HAP-1 (cell line): Measurements from ENCODE around the gene RORC.
"Not testable (repeated sequence)": the region's sequence is repeated elsewhere in the genome, so short reads cannot be mapped to it uniquely, and the experiment has no call there.

ENCODE experiments used
- DNase-seq, 2 experiments: peaks; one replicate each; pipeline ENCODE4 v3.0.0-alpha.2; 2016 to 2020; ENCODE audit warnings: low spot score in 2 of 2
- H3K27me3 ChIP-seq: fragments of 250-450 bp; sonication (Bioruptor Pico); 2 replicates; pipeline ENCODE4 v1.5.1; 2020; ENCODE audit warnings: low read depth, mild to moderate bottlenecking, moderate library complexity
- H3K36me3 ChIP-seq: fragments of 250-450 bp; sonication (Bioruptor Pico); replicated peaks from 2 replicates; pipeline ENCODE4 v1.5.1; 2020; ENCODE audit warnings: mild to moderate bottlenecking
- H3K4me1 ChIP-seq: fragments of 250-450 bp; sonication (Bioruptor Pico); 2 replicates; pipeline ENCODE4 v1.5.1; 2020; ENCODE audit warnings: mild to moderate bottlenecking
- H3K4me3 ChIP-seq: fragments of 250-450 bp; sonication (Bioruptor Pico); 2 replicates; pipeline ENCODE4 v1.5.1; 2020; ENCODE audit warnings: mild to moderate bottlenecking, moderate library complexity
- H3K9me3 ChIP-seq: fragments of 250-450 bp; sonication (Bioruptor Pico); 2 replicates; pipeline ENCODE4 v1.5.1; 2020; ENCODE audit warnings: mild to moderate bottlenecking, moderate library complexity
- in situ Hi-C: fragments of 300-500 bp; cut with MboI; formaldehyde crosslinking; loops from 3 replicates; pipeline ENCODE4 v1.14.3; 2020; ENCODE audit warnings: low sequenced_read_pairs, inconsistent platforms, mixed read lengths

The RORC gene

DNA sequence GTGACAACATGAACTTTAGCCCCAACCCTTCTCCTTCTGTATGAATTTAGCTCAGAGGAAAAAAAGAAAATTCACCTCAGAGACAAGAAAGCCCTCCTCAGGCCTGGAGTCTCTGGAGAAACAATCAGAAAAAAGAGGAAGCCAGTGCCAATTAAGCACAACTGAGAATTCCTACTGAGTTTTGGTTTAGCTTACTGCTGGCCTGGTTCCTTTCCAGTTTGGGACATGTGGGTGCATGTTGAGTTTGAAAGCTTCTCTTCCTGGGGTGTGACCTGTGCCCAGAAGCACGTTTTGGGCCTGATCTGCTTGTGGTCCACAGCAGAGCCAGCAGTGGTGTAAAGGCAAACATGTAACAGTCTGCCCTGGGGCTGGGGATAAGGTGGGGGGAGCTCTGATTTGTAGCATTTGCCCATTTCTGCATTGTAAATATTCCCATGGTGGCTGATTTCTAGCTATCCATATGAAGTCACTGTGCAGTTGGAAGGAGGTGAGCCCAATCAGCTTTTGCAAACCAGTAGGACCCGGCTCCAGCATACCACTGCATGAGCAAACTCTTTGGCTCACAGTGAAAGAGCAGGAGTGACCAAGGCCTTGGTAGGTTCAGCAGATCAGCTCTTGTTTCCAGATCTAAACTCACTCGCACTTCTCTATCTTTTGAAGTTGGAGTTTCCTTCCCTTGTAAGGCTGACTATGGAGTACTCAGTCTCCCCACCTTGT lies 26.6 kb upstream of the RORC start:
- in situ Hi-C loops, result no loop called here
- Histone ChIP-seq H3K4me3 (no peak overlapping the region), H3K4me1 (peaks cover 4% of the 10 kb centered on the region; the same call in 1 of the 2 replicates), H3K9me3 (no peaks in the 10 kb centered on the region), H3K36me3 (no peaks in the 10 kb centered on the region), H3K27me3 (no peaks in the 10 kb centered on the region)
- DNase-seq, result no peak

- Histone ChIP-seq H3K9me3 (no peaks in the 10 kb centered on the region), H3K4me3 (no peak overlapping the region), H3K27me3 (peaks cover 10% of the 10 kb centered on the region; the same call in 1 of the 2 replicates), H3K4me1 (peaks cover 4% of the 10 kb centered on the region; the same call in 1 of the 2 replicates), H3K36me3 (no peaks in the 10 kb centered on the region)
- in situ Hi-C loops, result no loop called here
- DNase-seq, result no peak
These were observed 24.3 kb upstream of the RORC start for GRCh38 chr1:151855933-151856332.

GRCh38 chr1:151855516-151855915 lies 23.9 kb upstream of the RORC start:
- H3K4me3 ChIP-seq, H3K9me3 ChIP-seq, DNase-seq, H3K4me1 ChIP-seq, H3K36me3 ChIP-seq, H3K27me3 ChIP-seq, in situ Hi-C loops: not testable (repeated sequence)

GRCh38 chr1:151854658-151855057 lies 23.1 kb upstream of the RORC start:
- in situ Hi-C loops, result no loop called here
- H3K36me3 ChIP-seq, result no peaks in the 10 kb centered on the region
- H3K9me3 ChIP-seq, result no peaks in the 10 kb centered on the region
- peaks cover 10% of the 10 kb centered on the region; the same call in 1 of the 2 replicates for H3K27me3 ChIP-seq
- H3K4me3 ChIP-seq, result no peak overlapping the region
- H3K4me1 ChIP-seq, result no peaks in the 10 kb centered on the region
- DNase-seq, result no peak

GRCh38 chr1:151853411-151853943 lies 21.9 kb upstream of the RORC start, which contains the start of gene THEM5:
THEM5 (minus strand) TSS chr1:151853712; CDS start chr1:151853565, 147 bp downstream.
- in situ Hi-C loops, result no loop called here
- Histone ChIP-seq H3K27me3 (peaks cover 10% of the 10 kb centered on the region; the same call in 1 of the 2 replicates), H3K4me3 (no peak within 1 kb of the TSS), H3K9me3 (no peaks in the 10 kb centered on the region), H3K36me3 (no peaks in the 10 kb centered on the region), H3K4me1 (no peaks in the 10 kb centered on the region)
- DNase-seq, result no peak

DNA sequence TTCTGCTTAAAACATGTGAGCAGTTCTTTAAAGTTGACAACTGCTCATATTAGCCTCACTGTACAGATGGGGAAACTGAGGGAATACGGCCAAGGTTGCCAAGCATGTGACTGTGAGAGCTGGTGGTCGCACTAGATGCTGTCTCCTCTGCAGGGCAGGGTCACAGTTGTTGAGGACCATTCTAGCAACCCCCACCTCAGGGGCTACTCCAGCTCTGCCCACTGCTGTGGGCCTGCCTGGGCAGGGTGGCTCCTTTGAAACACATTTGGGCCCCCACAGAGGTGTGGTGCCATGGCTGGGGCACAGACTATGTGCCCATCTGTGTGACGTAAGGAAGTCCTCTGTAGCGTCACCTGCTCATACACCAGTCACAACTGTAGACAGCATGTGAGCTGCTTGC lies 21.1 kb upstream of the RORC start:
- no peak for DNase-seq
- Histone ChIP-seq H3K36me3 (no peaks in the 10 kb centered on the region), H3K4me1 (no peaks in the 10 kb centered on the region), H3K4me3 (no peak overlapping the region), H3K9me3 (no peaks in the 10 kb centered on the region), H3K27me3 (peaks cover 10% of the 10 kb centered on the region; the same call in 1 of the 2 replicates)
- in situ Hi-C loops, result no loop called here

- H3K4me1 ChIP-seq, result no peaks in the 10 kb centered on the region
- in situ Hi-C loops, result no loop called here
- H3K36me3 ChIP-seq, result no peaks in the 10 kb centered on the region
- no peaks in the 10 kb centered on the region for H3K9me3 ChIP-seq
- peaks cover 10% of the 10 kb centered on the region; the same call in 1 of the 2 replicates for H3K27me3 ChIP-seq
- DNase-seq, result no peak
- H3K4me3 ChIP-seq, result no peak overlapping the region
These were observed 20.3 kb upstream of the RORC start for GRCh38 chr1:151851886-151852285.

- Histone ChIP-seq H3K4me1 (no peaks in the 10 kb centered on the region), H3K36me3 (no peaks in the 10 kb centered on the region), H3K9me3 (no peaks in the 10 kb centered on the region), H3K4me3 (no peak overlapping the region), H3K27me3 (peaks cover 10% of the 10 kb centered on the region; the same call in 1 of the 2 replicates)
- in situ Hi-C loops, result no loop called here
- DNase-seq, result no peak
These were observed 18.3 kb upstream of the RORC start for GRCh38 chr1:151849871-151850270.

DNA sequence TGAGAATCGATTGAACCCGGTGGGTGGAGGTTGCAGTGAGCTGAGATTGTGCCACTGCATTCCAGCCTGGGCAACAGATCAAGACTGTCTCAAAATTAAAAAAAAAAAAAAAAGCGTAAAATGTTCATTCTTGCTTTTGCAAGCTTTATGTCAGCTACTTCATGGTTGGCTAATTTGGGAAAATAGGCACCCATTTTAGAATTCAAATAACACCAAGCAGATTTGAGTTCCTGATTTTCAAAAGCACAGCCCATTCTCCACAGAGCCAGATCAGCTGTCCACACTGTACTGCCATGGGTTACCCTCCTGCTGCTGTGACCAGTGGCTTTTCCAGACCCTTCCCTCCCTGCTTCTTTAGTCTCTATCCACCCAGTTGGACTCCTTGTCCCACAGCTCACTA lies 17.5 kb upstream of the RORC start:
- H3K9me3 ChIP-seq, result no peaks in the 10 kb centered on the region
- peaks cover 10% of the 10 kb centered on the region; the same call in 1 of the 2 replicates for H3K27me3 ChIP-seq
- H3K4me3 ChIP-seq, result no peak overlapping the region
- no peaks in the 10 kb centered on the region for H3K4me1 ChIP-seq
- DNase-seq, result no peak
- in situ Hi-C loops, result no loop called here
- H3K36me3 ChIP-seq, result no peaks in the 10 kb centered on the region

- H3K4me3 ChIP-seq, result no peak overlapping the region
- no peaks in the 10 kb centered on the region for H3K36me3 ChIP-seq
- in situ Hi-C loops, result no loop called here
- H3K4me1 ChIP-seq, result no peaks in the 10 kb centered on the region
- no peak for DNase-seq
- no peaks in the 10 kb centered on the region for H3K9me3 ChIP-seq
- H3K27me3 ChIP-seq, result peaks cover 10% of the 10 kb centered on the region; the same call in 1 of the 2 replicates
These were observed 16.4 kb upstream of the RORC start for GRCh38 chr1:151847867-151848596.

DNA sequence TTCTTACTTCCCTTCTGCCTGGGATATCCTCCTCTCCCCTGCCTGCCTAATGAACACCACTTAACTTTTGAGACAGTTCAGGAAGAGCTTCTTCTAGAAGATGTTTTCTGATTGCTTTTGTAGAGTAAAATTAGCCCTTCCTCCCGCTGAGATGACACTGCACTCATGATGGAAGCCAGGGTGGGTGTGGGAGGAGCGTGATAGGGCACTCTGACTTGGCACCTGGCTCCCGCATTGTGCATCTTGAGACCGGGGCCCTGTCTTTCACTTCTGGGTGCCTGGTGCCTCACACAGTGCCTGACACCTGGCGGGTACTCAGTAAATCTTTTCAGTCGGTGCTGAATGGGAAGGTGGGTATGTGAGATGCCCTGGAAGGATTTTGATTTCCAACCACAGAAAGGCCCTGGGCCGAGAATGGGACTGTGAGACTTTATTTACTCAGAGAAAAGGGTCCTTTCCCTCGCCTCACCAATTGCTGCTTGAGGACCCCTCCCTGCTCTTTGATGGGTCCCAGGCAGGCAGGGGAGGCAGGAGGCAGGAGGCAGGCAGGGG lies 15.2 kb upstream of the RORC start:
- in situ Hi-C loops, result no loop called here
- Histone ChIP-seq H3K4me3 (no peak overlapping the region), H3K27me3 (no peaks in the 10 kb centered on the region; the same call in 1 of the 2 replicates), H3K9me3 (no peaks in the 10 kb centered on the region), H3K4me1 (no peaks in the 10 kb centered on the region), H3K36me3 (no peaks in the 10 kb centered on the region)
- no peak for DNase-seq

- H3K4me1 ChIP-seq, result no peaks in the 10 kb centered on the region
- no peak overlapping the region for H3K4me3 ChIP-seq
These were observed 14.5 kb upstream of the RORC start for GRCh38 chr1:151846062-151846568.

GRCh38 chr1:151843398-151843797 lies 11.8 kb upstream of the RORC start:
- no peak for DNase-seq
- in situ Hi-C loops, result no loop called here
- no peaks in the 10 kb centered on the region for H3K27me3 ChIP-seq

More at GRCh38 chr1:151846062-151846568, 14.5 kb upstream of the RORC start:
- in situ Hi-C loops, result no loop called here
- DNase-seq, result no peak
- Histone ChIP-seq H3K27me3 (no peaks in the 10 kb centered on the region; the same call in 1 of the 2 replicates), H3K9me3 (no peaks in the 10 kb centered on the region), H3K36me3 (no peaks in the 10 kb centered on the region)

More at GRCh38 chr1:151843398-151843797, 11.8 kb upstream of the RORC start:
- Histone ChIP-seq H3K4me3 (no peak overlapping the region), H3K9me3 (no peaks in the 10 kb centered on the region; the same call in 1 of the 2 replicates), H3K4me1 (no peaks in the 10 kb centered on the region), H3K36me3 (no peaks in the 10 kb centered on the region)
